DND-41 (cell line): ENCODE measurements around the gene GPC1.

Source experiments
- ATAC-seq: fragments of 200-7000 bp; cut with Tn5 transposase; 3 replicates; pipeline ENCODE4 v1.9.1; 2021; ENCODE audit warnings: low read depth; ENCODE audit not compliant: insufficient read depth
- DNase-seq: peaks from one replicate; pipeline ENCODE4 v3.0.0-alpha.2; 2020
- H2AFZ ChIP-seq: 2 replicates; pipeline ENCODE4 v1.6.0; 2012; ENCODE audit warnings: low read depth, low read length
- H3K27ac ChIP-seq: 2 replicates; pipeline ENCODE4 v1.5.1; 2012; ENCODE audit warnings: low read length, inconsistent platforms
- H3K27me3 ChIP-seq: fragments of 200-600 bp; sonication (generic); 2 replicates; pipeline ENCODE4 v1.6.0; 2012; ENCODE audit warnings: low read length, mild to moderate bottlenecking, inconsistent platforms; ENCODE audit not compliant: insufficient read depth, poor library complexity
- H3K36me3 ChIP-seq: 2 replicates; pipeline ENCODE4 v1.5.1; 2012; ENCODE audit warnings: low read length, inconsistent platforms; ENCODE audit not compliant: insufficient read depth
- H3K4me1 ChIP-seq: 2 replicates; pipeline ENCODE4 v1.5.1; 2012; ENCODE audit warnings: mild to moderate bottlenecking, low read length; ENCODE audit not compliant: insufficient read depth
- H3K4me2 ChIP-seq: 2 replicates; pipeline ENCODE4 v1.6.0; 2012; ENCODE audit warnings: mild to moderate bottlenecking, moderate library complexity, low read length, inconsistent platforms; ENCODE audit not compliant: insufficient read depth
- H3K4me3 ChIP-seq, 2 experiments: fragments of 200-600 bp in 1 of 2; shearing (Covaris generic) in 1 of 2; 2 replicates each; pipeline ENCODE4 v1.5.1; 2012 to 2016; ENCODE audit warnings: inconsistent platforms in 2 of 2, low read length in 2 of 2, mild to moderate bottlenecking in 2 of 2, low read depth in 1 of 2, moderate library complexity in 1 of 2
- H3K79me2 ChIP-seq: 2 replicates; pipeline ENCODE4 v1.6.0; 2012; ENCODE audit warnings: low read length, inconsistent platforms; ENCODE audit not compliant: insufficient read depth
- H3K9ac ChIP-seq: 2 replicates; pipeline ENCODE4 v1.6.0; 2012; ENCODE audit warnings: low read depth, mild to moderate bottlenecking, inconsistent platforms, low read length, moderate library complexity
- H3K9me3 ChIP-seq: 2 replicates; pipeline ENCODE4 v1.5.1; 2012; ENCODE audit warnings: low read length, moderate library complexity, mild to moderate bottlenecking, inconsistent platforms; ENCODE audit not compliant: insufficient read depth, severe bottlenecking
- H4K20me1 ChIP-seq: 2 replicates; pipeline ENCODE4 v1.6.0; 2012; ENCODE audit warnings: low read length; ENCODE audit not compliant: insufficient read depth
- EZH2 ChIP-seq: IDR thresholded peaks from 3 replicates; pipeline ENCODE4 v1.6.1; 2012; ENCODE audit warnings: borderline replicate concordance, low read depth, mild to moderate bottlenecking, moderate library complexity, low read length, inconsistent platforms; ENCODE audit not compliant: severe bottlenecking
- TF ChIP-seq, protein P1 (sequence below): IDR thresholded peaks from 2 replicates; pipeline ENCODE4 v1.5.1; 2012; ENCODE audit warnings: borderline replicate concordance, low read length, moderate library complexity, mild to moderate bottlenecking; ENCODE audit not compliant: poor library complexity, severe bottlenecking; ENCODE audit errors: extremely low read depth

The GPC1 gene

DNA sequence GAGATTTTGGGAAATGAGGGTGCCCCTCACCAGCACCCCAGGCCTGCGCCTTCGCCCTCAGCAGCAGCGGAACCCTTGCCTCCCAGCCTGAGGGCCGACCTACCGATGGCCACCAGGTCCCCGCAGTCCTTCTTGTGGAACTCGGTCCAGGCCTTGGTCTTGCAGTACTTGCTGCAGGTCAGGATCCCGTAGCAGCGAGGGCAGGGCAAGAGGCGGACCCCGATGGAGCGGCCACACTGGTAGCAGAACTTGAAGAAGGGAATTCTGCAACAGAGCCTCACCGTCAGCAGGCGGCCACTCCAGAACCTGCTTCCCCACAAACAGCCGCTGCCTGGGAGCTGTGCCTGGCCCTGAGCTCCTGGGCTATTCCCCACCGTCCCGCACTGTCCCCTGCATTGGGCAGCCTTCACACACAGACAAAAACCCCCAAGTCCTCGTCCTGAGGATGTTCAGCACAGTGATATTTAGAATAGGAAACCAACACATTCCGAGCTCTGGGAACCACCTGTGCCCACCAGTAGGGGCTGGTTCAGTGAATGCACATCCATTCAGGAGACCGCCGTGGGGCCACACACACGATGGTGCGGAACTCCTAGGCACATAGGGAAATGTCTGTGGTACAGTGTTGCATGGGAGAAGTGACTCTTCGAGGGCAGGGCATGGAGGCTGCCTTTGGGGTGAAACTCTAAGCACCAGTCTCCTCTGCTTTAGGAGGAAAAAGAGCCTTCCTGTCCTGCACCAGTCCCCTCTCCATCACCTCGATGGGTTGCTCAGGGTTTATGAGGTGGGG lies 45.6 kb downstream of the GPC1 start:
- no peak for TF ChIP-seq EZH2
- TF ChIP-seq, protein P1, sequence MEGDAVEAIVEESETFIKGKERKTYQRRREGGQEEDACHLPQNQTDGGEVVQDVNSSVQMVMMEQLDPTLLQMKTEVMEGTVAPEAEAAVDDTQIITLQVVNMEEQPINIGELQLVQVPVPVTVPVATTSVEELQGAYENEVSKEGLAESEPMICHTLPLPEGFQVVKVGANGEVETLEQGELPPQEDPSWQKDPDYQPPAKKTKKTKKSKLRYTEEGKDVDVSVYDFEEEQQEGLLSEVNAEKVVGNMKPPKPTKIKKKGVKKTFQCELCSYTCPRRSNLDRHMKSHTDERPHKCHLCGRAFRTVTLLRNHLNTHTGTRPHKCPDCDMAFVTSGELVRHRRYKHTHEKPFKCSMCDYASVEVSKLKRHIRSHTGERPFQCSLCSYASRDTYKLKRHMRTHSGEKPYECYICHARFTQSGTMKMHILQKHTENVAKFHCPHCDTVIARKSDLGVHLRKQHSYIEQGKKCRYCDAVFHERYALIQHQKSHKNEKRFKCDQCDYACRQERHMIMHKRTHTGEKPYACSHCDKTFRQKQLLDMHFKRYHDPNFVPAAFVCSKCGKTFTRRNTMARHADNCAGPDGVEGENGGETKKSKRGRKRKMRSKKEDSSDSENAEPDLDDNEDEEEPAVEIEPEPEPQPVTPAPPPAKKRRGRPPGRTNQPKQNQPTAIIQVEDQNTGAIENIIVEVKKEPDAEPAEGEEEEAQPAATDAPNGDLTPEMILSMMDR = no peak
- H2AFZ ChIP-seq = no peak overlapping the region

DNA sequence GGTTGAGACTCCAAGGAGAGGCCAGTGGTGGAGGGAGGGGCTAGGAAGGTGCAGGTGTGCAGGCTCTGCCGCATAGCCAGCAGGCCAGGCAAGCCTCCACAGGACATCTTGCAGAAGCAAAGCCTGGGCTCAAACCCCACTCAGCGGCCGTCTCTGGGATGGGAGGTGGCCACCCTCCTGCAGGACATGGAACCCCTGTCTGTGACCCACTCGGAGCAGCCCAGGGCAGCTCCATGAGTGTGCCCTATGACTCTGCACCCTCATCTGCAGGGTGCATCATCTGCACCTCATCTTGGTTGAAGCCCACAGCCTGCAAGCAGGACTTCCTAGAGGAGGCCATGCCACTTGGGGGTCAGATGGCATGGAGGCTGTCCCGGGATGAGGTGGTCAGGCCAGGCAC lies 46.3 kb downstream of the GPC1 start:
- H3K36me3 ChIP-seq = peaks cover 11% of the 10 kb centered on the region
- no peak for TF ChIP-seq EZH2
- TF ChIP-seq, protein P1 = no peak
- no peak; the same call in 2 of the 3 replicates for ATAC-seq

More for the DNA sequence above, 45.6 kb downstream of the GPC1 start:
- H3K4me1 ChIP-seq = no peaks in the 10 kb centered on the region
- H3K36me3 ChIP-seq = peaks cover 11% of the 10 kb centered on the region
- no peaks in the 10 kb centered on the region for H4K20me1 ChIP-seq
- no peaks in the 10 kb centered on the region for H3K79me2 ChIP-seq
- H3K9ac ChIP-seq = no peak overlapping the region
- H3K9me3 ChIP-seq = no peaks in the 10 kb centered on the region
- no peak overlapping the region for H3K4me2 ChIP-seq
- ATAC-seq = no peak
- peak; percentile 1 for DNase-seq
- no peaks in the 10 kb centered on the region for H3K27me3 ChIP-seq
- H3K27ac ChIP-seq = no peak overlapping the region
- H3K4me3 ChIP-seq = no peak overlapping the region

DNA sequence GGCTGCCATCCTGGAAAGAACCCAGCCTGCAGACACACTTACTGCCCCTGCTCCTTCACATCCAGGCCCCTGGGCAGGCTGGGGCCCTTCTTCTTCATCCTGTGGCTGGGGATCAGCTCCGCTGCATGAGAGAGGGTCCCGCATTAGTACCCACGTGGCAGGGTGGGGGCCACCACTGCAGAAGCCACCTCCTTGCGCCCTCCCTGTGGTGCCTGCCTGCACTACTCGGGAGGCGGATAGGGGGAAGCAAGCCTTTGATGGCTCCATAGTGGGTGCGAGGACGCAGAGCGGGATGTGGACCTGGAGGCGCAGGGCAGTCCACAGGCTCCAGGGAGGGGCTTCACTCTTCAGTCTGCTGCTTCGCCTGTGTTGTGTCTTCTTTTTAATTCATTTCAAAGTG lies 46.7 kb downstream of the GPC1 start:
- no peaks in the 10 kb centered on the region for H3K27me3 ChIP-seq
- H2AFZ ChIP-seq = no peak overlapping the region
- H3K79me2 ChIP-seq = no peaks in the 10 kb centered on the region
- no peak overlapping the region for H3K4me3 ChIP-seq
- no peak overlapping the region for H3K9ac ChIP-seq
- H3K36me3 ChIP-seq = peaks cover 11% of the 10 kb centered on the region
- DNase-seq = no peak
- no peak overlapping the region for H3K27ac ChIP-seq
- TF ChIP-seq EZH2 = no peak
- TF ChIP-seq, protein P1 = no peak
- no peaks in the 10 kb centered on the region for H4K20me1 ChIP-seq
- H3K9me3 ChIP-seq = peaks cover 3% of the 10 kb centered on the region
- no peaks in the 10 kb centered on the region for H3K4me1 ChIP-seq
- H3K4me2 ChIP-seq = no peak overlapping the region
- no peak for ATAC-seq

More for the DNA sequence above, 46.3 kb downstream of the GPC1 start:
- H3K4me3 ChIP-seq = no peak overlapping the region
- H3K9ac ChIP-seq = no peak overlapping the region
- H3K4me2 ChIP-seq = no peak overlapping the region
- H4K20me1 ChIP-seq = no peaks in the 10 kb centered on the region
- no peaks in the 10 kb centered on the region for H3K27me3 ChIP-seq
- peak; percentile 1 for DNase-seq
- H2AFZ ChIP-seq = no peak overlapping the region
- H3K9me3 ChIP-seq = no peaks in the 10 kb centered on the region
- no peaks in the 10 kb centered on the region for H3K79me2 ChIP-seq
- H3K4me1 ChIP-seq = no peaks in the 10 kb centered on the region
- no peak overlapping the region for H3K27ac ChIP-seq
